ENCODE measurements around the gene COL18A1.

COL18A1 gene

DNA sequence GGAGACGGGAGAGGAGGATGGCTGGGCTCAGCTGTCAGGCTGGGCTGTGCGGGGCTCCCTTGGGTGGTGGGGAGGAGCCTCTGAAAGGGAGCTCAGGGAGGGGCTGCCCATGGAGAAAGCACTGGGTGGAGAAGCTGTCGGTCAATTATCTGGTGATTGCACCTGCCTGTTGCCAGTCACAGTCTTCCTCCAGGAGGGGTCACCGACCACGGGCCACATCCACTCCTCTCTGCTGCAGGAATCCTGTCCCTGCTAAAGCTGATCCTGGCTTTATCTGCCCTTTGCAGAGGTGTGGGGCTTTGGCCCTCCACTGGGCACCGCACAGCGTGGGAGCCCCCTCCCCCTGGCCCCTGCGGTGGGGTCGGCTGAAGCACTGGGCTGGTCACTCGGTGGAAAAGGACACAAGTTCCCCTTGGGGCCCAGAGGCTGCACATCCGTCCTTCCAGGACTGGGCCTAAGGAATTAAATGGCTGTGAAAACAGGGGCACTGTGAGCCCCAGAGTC is 21.8 kb upstream of the COL18A1 start:
- no peak for DNase-seq (ENCODE audit: low read depth, low spot score)

DNA sequence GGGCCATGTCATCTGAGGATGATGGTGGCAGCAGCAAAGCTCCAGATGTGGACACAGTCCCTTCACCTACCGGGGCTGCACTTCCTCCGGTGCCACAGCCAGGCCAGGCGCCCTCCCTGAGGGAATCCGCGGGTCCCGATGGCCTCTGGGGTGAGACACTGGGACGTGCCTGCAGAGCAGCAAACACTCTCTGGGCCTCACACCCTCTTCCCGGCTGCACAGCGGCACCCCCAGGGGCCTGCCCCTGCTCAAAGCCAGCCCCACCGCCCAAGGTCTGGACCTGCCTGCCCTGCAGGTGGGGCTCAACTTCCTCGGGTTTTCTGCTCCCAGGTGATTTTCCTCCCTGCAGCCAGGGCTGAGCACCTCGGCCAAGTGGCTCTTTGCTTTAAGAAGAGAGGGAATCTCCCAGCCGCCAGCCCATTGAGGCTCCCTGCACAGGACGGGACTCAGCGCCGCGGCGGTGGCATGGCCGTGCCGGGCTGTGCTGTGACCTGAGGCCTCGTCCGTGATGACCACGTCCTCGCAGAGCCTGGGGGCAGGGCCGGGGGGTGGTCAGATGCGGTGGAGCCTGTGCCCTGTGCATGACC is 21.3 kb upstream of the COL18A1 start:
- DNase-seq (ENCODE audit: low read depth, low spot score): no peak

DNA sequence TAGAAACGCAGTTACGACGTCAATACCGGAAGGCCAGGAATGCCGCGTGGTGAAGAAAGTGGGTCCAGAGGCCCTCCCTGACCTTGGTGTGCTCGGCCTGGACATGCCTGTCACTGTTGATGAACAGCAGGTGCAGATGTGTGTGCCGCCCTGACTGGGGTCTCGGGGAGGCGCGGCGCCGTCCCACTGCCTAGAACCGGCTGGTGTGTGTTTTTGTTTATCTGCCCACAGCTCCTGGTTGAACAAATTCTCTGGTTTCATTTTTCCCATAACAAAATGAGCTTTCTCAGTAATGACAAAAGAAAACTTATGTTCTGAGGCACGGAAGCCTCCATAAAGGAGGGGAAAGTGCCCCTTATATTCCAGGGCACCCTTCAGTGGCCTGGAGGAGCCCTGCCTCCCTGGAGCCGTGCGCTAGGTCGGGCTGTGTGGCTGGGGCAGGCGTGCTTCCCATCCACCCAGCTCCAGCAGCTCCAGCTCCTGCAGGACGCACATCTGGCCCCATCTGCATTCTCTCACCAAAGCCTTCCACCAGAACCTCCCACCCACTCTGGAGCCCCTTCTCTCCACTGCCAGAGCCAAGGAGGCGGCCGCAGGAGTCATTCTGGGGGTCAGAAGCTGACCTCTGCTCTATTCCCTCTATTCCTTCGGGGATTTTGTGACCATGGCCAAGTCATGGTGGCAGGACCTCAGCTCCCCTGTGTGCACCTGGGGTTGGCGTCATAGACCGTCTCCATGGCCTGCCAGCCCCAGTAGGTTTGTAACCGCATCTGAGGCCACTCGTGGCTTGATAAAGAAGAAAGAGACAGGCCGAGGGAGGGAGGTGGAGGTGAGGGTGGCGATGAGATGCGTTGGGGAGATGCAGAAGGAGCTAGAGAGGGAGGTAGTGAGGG is 20.1 kb upstream of the COL18A1 start:
- no peak for DNase-seq (ENCODE audit: low read depth, low spot score)

DNA sequence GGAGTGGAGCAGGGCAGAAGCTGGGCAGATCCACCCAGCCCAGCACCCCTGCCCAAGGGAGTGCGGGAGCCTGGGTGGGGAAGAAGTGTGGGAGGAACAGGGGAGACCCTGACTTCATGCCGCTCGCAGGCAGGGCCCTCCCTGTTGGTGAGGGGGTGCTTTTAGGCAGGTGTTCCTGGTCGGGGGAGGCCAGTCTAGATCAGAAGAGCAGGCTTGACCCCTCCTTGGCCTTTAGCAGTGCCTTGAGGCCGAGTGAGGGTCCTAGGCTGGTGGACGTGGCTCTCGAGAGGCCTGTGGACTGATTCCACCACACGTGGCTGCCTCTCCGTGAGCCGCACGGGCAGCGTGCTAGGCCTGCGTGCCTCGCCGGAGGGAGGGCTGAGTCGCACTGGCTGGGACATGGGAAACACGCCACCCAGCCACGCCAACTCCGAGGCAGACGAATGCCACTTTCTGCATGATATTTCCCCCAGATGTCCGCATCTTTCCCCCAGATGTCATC is 19.4 kb upstream of the COL18A1 start:
- no peak for DNase-seq (ENCODE audit: low read depth, low spot score)

DNA sequence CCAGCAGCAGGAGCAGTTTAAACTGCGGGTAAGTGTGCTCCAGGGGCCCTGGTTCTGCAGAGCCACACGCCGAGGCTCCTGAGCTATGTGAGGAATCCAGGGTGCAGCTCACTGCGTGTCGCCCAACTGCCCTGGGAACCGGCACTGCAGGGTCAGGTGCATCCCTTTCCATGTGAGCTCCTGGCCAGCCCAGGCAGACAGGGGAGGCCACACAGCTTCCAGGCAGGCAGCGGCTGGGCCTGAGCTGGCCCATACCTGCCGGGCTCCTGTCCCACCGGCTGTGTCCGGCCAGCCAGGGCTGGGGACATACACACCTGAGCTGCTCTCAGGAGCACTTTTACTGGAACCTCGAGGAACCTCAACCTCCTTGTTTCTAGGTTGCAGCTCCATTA is 18.6 kb upstream of the COL18A1 start:
- DNase-seq (ENCODE audit: low read depth, low spot score): no peak

DNA sequence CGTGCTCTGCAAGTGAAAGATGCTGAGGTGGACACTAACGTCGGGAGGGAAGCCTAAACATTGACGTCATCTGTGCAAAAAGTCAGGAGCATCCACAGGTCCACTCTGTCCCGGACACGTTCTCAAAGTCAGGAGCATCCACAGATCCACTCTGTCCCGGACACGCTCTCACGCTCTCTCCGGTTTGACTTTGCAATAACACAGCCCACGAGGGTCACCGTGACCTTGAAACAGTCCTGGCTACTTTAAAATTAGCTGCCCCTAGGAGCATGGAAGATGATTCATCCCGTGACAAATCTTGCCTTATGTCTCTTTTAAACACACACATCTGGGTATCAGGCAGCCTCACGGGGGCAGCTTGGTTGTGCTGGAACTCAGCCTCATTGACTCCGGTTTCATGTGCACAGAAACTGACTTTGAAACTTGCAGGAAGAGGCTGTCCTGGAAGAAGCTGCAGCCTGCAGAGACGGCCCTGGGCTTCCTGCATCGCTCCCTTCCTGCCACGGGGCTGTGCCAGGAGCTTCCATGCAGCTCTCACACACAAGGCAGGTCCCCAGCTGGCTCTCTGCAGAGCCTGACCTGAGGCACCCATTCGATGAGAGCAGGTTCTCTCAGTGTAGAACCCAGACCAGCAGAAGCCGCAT is 18.1 kb upstream of the COL18A1 start:
- peak; percentile 90 for DNase-seq (ENCODE audit: low read depth, low spot score)

DNA sequence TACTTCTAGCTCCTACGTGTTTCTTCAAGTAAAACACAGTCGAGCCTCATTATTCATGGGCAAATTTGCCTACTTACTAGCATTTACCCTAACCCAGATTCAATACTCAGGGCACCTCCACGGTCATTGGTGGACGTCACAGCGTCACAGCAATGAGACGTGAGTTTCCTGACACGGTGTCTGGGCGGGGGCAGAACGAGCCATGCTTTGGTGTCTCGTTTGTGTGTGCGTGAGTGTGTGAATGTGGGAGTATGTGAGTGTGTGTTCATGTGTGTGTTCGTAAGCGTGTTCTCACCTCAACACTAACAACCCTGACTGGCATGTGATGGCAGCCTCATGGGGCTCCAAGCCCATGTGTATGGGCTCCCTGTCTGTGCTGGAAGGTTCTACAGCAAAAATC is 17.5 kb upstream of the COL18A1 start:
- no peak for DNase-seq (ENCODE audit: low read depth, low spot score)

DNA sequence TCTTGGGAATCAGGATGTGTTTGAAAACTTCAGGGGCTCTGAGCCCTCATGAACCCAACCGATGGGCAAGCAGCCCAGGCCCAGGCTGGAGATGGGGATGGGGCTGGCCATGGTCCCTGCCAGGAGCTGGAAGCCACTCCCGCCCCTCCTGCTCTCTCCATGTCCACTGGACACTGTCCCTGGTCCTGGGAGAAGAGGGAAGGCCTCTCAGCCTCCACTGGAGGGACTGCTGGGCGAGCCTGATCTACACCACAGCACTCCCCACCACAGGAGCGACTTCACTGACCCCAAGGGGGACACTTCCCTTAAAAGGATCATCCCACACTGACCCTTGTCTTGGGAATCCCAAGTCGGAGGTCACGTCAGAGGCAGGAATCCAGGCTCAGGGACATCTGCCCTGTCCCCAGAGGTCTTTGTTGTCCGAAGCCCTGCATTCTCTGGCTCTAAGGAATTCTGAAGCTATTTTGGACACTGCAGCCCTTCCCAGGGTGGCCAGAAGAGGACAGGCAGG is 16.9 kb upstream of the COL18A1 start:
- no peak for DNase-seq (ENCODE audit: low read depth, low spot score)

DNA sequence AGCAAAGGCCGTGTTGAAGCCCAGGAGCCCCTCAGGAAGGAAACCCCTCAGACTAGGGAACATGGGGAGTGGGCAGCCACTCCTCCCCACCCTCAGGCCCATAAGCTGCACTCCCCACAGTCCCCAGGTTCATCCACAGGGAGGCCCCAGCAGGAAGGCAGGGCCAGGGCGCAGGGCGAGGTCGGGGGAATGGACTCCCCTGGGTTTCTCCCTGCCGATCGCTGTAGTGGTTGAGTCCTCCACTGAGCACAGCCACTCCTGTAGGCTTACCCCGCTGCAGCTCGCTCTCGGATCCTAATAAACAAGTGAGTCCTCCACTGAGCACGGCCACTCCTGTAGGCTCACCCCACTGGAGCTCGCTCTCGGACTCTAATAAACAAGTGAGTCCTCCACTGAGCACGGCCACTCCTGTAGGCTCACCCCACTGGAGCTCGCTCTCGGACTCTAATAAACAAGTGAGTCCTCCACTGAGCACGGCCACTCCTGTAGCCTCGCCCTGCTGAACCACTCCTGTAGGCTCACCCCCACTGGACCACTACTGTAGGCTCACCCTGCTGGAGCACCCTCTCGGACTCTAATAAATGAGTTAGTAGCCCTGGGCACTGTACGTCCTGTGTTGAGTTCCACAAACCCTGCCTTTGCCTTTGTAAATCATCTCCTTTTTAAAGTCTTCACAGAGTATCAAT is 16.2 kb upstream of the COL18A1 start:
- no peak for DNase-seq (ENCODE audit: low read depth, low spot score)

DNA sequence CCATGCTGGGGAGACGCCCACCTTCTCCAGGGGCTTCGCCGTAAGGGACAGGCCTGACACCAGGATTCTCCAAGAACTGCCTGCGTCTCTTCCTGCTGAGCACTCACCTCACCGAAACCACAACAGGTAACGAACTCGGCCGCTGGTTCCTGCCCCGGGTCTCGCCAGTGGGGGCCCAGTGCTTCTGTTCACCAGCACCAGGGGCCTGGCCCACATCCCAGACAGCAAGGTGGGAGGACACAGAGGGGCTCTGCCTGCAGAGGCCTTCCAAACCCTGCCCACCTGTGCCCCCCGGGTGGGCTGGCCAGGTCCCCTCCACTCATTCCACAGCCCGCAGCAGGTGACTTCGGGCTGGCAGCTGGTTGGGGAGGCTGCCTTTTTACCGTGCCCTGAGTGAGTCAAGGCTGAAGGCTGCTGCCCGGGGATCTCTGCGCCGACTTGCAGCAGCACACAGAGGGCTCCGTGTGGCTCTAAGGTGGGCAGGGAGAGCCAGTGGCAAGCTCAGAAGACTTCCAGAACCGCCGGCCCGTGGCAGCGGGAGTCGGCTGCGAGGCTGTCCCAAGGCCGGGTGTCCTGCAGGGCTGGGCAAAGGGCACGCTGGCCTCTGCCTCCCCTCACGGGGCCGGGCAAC is 14.7 kb upstream of the COL18A1 start:
- no peak for DNase-seq (ENCODE audit: low read depth, low spot score)

DNA sequence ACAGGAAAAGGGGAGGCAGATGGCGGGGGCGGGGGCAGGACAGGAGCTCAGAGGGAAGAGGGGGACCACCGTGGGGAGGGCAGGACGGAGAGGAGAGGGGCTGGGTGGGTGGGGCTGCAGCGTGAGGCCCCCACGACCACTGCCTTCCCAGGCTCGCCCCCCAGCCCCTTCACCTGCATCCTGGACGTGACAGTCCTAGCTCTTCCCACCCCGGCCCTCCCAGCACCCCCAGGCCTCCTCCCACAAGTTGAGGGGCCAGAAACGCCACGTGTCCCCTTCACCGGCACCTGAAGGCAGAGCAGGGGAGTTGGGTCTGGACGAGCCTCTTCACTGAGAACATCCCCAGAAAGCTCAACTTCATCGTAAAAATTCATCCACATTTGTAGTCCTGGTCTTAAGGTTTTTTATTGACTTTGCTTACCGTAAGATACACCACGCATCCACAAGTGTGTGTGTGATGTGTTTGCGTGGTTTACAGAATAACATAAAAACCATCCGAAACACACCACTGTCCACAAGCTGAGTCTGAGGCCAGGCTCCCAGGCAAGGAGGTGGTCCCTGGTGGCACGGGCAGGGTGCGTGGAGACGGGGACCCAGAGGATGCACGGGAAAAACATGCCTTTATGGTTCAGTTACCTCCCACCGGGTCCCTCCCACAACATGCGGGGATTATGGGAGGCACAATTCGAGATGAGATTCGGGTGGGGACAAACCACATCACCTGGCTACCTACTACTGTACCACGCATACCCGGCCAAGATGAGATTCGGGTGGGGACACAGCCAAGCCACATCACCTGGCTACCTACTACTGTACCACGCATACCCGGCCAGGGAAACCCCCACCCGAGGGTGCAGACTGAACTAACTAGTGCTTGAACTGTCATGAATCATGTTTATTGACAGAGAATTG is 13.9 kb upstream of the COL18A1 start:
- DNase-seq (ENCODE audit: low read depth, low spot score): no peak

DNA sequence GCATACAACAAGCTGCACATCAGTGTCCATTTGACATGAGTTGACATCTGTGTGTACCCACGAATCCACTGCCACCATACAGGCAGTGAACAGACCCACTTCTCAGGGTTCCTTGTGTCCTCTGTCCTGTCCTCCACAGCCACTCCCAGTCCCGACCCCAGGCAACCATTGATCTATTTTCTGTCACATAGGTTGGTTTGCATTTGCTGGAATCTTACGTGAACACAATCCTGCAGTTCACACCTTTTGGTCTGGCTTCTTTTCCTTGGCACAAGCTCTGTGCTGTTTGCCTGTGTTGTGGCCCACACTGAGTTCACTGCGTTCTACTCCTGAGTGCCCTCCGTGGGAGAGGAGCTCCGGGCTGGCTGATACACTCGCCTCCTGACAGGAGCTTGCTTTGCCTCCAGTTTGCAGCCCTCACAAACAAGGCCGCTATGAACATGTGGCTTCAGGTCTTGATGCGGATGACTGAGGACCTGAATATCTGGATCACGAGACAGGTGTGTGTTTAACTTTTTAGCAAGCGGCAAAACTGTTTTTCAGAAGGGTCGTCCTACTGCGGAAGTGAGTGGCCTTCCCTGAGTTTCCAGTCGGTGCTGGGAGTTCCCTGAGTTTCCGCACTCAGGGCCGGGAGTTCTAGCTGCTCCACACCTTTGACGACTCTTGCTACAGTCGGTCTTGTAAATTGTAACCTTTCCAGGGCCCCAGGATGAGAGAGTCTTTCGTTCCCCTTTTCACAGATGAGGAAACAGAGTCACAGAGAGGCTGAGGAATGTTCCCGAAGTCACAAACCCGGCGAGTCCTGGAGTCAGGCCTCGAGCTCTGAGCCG is 13.0 kb upstream of the COL18A1 start:
- no peak for DNase-seq (ENCODE audit: low read depth, low spot score)

DNA sequence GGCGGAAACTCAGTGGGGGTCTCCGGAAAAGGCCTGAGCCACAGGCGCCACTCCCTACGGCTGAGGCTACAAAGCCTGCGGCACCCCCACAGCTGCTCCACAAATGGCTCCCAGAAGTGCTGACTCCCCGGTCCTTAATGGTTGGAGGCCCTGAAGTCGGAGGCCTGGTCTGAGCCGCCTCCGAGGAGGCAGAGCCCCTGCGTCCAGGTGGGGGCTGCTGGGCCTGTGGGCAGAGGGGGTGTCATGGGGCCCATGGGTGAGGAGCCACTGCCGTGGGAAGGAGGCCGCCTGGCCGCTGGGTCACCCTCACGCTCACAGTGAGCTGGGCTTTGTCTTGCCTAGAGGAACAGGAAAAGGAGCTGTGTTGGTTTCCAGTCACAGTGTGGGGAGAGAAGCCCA is 12.4 kb upstream of the COL18A1 start:
- no peak for DNase-seq (ENCODE audit: low read depth, low spot score)

DNA sequence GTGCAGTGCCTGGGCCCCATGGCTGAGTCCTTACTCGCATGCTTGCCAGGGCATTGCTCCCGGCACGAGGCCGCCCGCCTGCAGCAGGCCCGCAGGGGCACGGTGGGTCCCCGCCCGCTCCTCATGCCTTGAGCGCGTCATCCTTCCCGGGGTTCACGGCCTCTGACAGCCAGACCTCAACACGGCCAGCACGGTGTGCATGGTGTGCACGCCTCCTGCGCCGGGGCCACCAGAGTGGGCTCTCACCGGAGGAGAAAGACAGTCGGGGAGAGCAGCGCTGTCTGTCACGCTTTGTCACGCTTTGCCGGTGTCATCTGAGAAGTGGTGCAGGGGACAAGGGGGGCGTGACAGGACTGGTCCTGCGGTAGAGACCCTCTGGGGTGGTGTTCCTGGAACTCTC is 11.9 kb upstream of the COL18A1 start:
- no peak for DNase-seq (ENCODE audit: low read depth, low spot score)

DNA sequence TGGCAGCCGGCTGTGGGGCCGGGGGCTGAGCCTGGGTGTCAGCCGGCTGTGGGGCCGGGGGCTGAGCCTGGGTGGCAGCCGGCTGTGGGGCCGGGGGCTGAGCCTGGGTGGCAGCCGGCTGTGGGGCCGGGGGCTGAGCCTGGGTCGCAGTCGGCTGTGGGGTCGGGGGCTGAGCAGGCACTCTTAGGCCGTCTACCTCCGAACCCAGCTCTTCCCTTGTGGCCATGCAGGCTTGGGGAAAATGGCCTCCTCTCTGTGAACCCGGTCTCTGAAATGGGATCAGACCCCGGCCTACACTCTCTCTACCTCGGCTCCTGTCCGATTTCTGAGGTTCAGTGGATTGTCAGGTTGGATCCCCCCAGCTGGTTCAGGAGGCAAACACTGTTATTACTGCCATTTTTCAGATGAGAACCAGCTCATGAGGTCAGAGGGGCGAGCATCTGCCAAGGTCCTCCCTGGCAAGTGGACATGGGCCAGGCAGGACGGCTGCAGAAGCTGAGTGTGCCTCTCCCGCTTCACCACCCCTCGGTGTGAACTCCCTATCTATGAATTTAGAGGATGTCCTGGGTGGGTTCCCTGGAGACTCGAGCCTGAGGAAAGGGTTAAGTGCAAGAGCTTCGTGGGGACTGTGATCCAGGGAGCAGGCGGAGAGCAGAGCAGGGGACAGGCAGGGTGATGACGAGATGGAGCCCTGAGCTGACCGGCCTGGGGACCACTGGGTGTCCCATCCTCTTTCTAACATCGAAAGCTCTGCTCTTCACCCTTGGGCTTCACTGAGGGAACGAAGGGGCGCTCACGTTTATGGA is 10.9 kb upstream of the COL18A1 start:
- DNase-seq (ENCODE audit: low read depth, low spot score): no peak

DNA sequence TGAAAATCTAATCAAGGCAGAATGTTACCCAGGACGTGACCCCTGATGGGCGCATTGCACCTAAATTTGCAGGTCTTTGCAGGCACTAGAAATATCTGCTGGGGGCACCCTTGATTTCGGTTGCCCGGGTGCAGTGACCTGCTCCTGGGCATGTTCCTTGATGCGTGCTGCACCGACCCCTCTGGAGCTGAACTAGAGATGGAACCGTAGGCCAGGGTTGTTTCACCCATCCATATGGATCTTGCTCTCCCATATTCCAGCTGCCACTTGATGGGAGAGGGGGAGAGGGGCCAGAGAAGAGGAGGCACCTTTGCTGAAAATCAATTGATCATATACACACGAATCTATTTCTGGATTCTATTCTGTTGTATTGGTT is 8.4 kb upstream of the COL18A1 start:
- no peak for DNase-seq (ENCODE audit: low read depth, low spot score)

DNA sequence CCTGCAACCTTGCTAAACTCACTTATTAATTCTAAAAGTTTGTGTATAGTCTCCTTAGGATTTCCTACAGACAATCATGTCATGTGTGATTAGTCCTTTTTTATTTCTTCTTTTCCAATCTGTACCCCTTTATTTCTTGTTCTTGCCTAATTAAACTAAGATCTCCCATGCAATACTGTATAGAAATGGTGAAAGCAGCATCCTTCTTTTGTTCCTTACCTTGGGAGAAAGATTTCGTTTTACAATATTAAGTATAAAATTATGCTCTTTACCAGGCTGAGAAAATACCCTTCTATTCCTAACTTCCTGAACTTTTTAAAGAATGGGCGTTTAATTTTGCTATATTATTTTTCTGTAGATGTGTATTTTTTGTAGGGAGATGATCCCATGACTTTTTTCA is 7.6 kb upstream of the COL18A1 start:
- no peak for DNase-seq (ENCODE audit: low read depth, low spot score)

DNA sequence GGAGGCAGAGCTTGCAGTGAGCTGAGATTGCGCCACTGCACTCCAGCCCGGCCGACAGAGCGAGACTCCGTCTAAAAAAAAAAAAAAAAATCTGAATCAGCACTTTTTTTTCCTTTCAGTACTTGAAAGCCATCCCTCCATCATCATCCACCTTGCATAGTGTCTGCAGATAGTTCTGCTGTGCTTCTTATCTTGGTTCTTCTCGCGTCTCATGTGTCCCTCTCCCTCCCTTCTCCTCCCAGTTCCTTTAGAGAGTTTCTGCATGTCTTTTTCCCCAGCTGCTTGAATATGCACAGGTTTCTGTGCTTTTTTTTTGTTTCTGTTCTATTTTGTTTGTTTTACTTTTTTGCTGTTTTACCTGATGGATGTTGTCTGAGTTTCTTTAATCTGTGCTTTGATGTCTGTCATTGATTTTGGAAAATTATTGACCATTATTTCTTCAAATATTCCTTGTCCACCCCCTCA is 3.9 kb upstream of the COL18A1 start:
- DNase-seq (ENCODE audit: low read depth, low spot score): no peak
